OCI-LY7 (cell line): ENCODE results near the gene TMEM135. TPM values are rescaled to one million over a fixed set of nuclear protein-coding genes. Genes with fewer than 3 reads are reported as not detected.

ENCODE experiments used
- BruUV-seq: library from RNA; stranded (reverse); fragments of 400-500 nt; replicated peaks from 2 replicates; lab custom pipeline; 2021; lab: Mats Ljungman, UMichigan
- CTCF ChIA-PET: fragments of 300-600 bp; sonication (Branson Sonifier 250); formaldehyde crosslinking; loops from one replicate; lab custom pipeline; 2022; ENCODE audit warnings: antibody characterized with exemption; ENCODE audit not compliant: unreplicated experiment; lab: Charles Lee
- POLR2A ChIA-PET: fragments of 300-600 bp; sonication (Branson Sonifier 250); formaldehyde crosslinking; loops from one replicate; lab custom pipeline; 2022; ENCODE audit warnings: antibody characterized with exemption; lab: Charles Lee
- DNase-seq: peaks from one replicate; pipeline ENCODE4 v3.0.0-alpha.2; 2015; ENCODE audit warnings: low spot score
- H2AFZ ChIP-seq: fragments of 200-600 bp; sonication (generic), shearing (Covaris generic); 2 replicates; pipeline ENCODE4 v1.6.1; 2014; ENCODE audit warnings: mild to moderate bottlenecking, antibody characterized with exemption, low read length, moderate library complexity
- H3K27ac ChIP-seq: fragments of 200-600 bp; sonication (generic); 2 replicates; pipeline ENCODE4 v1.5.1; 2014; ENCODE audit warnings: mixed run types, low read depth, mild to moderate bottlenecking, moderate library complexity, low read length, inconsistent platforms; ENCODE audit not compliant: poor library complexity, severe bottlenecking
- H3K36me3 ChIP-seq: fragments of 200-600 bp; sonication (generic); 2 replicates; pipeline ENCODE4 v1.6.1; 2014; ENCODE audit warnings: mild to moderate bottlenecking, antibody characterized with exemption, low read length, moderate library complexity, mixed read lengths; ENCODE audit not compliant: insufficient read depth
- H3K4me1 ChIP-seq: fragments of 200-600 bp; sonication (generic); 2 replicates; pipeline ENCODE4 v1.5.1; 2014; ENCODE audit warnings: mild to moderate bottlenecking, low read length; ENCODE audit not compliant: insufficient read depth, poor library complexity, severe bottlenecking
- H3K4me2 ChIP-seq: fragments of 200-600 bp; sonication (generic); 2 replicates; pipeline ENCODE4 v1.6.1; 2014; ENCODE audit warnings: mild to moderate bottlenecking, low read length
- H3K4me3 ChIP-seq: fragments of 200-600 bp; sonication (generic); 2 replicates; pipeline ENCODE4 v1.5.1; 2014; ENCODE audit warnings: mild to moderate bottlenecking, low read depth, low read length; ENCODE audit not compliant: poor library complexity, severe bottlenecking
- H3K79me2 ChIP-seq: fragments of 200-600 bp; sonication (generic); 2 replicates; pipeline ENCODE4 v1.6.1; 2016; ENCODE audit warnings: low read depth, mild to moderate bottlenecking, low read length, moderate library complexity, mixed read lengths; ENCODE audit not compliant: insufficient read depth
- H3K9me2 ChIP-seq: fragments of 200-600 bp; sonication (generic); 2 replicates; pipeline ENCODE4 v1.6.1; 2016; ENCODE audit warnings: mild to moderate bottlenecking, low read length, mixed read lengths; ENCODE audit not compliant: insufficient read depth
- H3K9me3 ChIP-seq: fragments of 200-600 bp; sonication (generic); 2 replicates; pipeline ENCODE4 v1.6.1; 2014; ENCODE audit warnings: mild to moderate bottlenecking, mixed run types, low read length, mixed read lengths
- H4K20me1 ChIP-seq: fragments of 200-600 bp; sonication (generic); 2 replicates; pipeline ENCODE4 v1.6.1; 2014; ENCODE audit warnings: mild to moderate bottlenecking, antibody characterized with exemption, low read length, moderate library complexity, mixed read lengths; ENCODE audit not compliant: insufficient read depth
- EZH2phosphoT487 ChIP-seq: fragments of 200-600 bp; sonication (generic); IDR thresholded peaks from 2 replicates; pipeline ENCODE4 v1.6.1; 2018; ENCODE audit warnings: low read depth, borderline replicate concordance, mild to moderate bottlenecking, mixed run types, antibody characterized with exemption, low read length, moderate library complexity, mixed read lengths
- intact Hi-C: fragments of 100-400 bp; cut with micrococcal nuclease; formaldehyde crosslinking; loops from one replicate; pipeline ENCODE4 v1.10.0; 2022; ENCODE audit not compliant: unreplicated experiment
- total RNA-seq, 2 experiments: library from RNA; depleted of rRNA in 1 of 2; stranded (reverse); fragments of >200 nt in 1 of 2; shearing (Covaris generic) in 1 of 2; gene quantifications; 2 replicates each; pipeline ENCODE4 v1.2.3, GENCODE V29; 2014 to 2022
- TF ChIP-seq, protein P1 (sequence below): fragments of 200-600 bp; sonication (generic); conservative IDR thresholded peaks from 2 replicates; pipeline ENCODE4 v1.5.1; 2014; ENCODE audit warnings: mild to moderate bottlenecking, antibody characterized with exemption, low read length, moderate library complexity, mixed read lengths

The TMEM135 gene
- total RNA-seq, 2 experiments from 2014 or later, result 14.5 to 56.4 TPM

DNA sequence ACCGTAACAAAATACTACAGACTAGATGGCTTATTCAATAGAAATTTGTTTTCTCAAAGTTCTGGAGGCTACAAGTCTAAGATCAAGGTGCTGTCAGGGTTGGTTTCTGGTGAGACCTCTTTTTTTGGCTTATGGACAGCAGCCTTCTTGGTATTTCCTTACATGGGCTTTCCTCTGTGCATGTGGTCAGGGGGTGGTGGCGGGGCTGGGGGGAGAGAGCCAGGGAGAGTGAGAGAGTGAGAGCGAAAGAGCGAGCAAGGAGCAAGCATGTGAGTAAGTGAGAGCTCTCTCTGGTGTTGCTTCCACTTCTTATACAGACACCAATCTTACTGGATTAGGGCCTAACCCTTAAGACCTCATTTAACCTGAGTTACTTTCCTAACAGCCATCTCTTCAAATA, 181.5 kb downstream of the TMEM135 start:
- no peaks in the 10 kb centered on the region for H3K9me2 ChIP-seq
- no peaks in the 10 kb centered on the region for H3K79me2 ChIP-seq
- H3K4me2 ChIP-seq, result no peak overlapping the region
- no peak overlapping the region for H3K27ac ChIP-seq
- no peaks in the 10 kb centered on the region for H3K9me3 ChIP-seq
- no peak for TF ChIP-seq EZH2phosphoT487
- TF ChIP-seq, protein P1, sequence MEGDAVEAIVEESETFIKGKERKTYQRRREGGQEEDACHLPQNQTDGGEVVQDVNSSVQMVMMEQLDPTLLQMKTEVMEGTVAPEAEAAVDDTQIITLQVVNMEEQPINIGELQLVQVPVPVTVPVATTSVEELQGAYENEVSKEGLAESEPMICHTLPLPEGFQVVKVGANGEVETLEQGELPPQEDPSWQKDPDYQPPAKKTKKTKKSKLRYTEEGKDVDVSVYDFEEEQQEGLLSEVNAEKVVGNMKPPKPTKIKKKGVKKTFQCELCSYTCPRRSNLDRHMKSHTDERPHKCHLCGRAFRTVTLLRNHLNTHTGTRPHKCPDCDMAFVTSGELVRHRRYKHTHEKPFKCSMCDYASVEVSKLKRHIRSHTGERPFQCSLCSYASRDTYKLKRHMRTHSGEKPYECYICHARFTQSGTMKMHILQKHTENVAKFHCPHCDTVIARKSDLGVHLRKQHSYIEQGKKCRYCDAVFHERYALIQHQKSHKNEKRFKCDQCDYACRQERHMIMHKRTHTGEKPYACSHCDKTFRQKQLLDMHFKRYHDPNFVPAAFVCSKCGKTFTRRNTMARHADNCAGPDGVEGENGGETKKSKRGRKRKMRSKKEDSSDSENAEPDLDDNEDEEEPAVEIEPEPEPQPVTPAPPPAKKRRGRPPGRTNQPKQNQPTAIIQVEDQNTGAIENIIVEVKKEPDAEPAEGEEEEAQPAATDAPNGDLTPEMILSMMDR, result no peak
- no peaks in the 10 kb centered on the region for H3K36me3 ChIP-seq
- H4K20me1 ChIP-seq, result no peaks in the 10 kb centered on the region
- BruUV-seq, result no TSS peak
- H3K4me1 ChIP-seq, result no peaks in the 10 kb centered on the region
- no peak overlapping the region for H2AFZ ChIP-seq
- H3K4me3 ChIP-seq, result no peak overlapping the region
- no peak for DNase-seq
- intact Hi-C loops, result no loop called here
- ChIA-PET CTCF (no interaction called here), POLR2A (no interaction called here)

DNA sequence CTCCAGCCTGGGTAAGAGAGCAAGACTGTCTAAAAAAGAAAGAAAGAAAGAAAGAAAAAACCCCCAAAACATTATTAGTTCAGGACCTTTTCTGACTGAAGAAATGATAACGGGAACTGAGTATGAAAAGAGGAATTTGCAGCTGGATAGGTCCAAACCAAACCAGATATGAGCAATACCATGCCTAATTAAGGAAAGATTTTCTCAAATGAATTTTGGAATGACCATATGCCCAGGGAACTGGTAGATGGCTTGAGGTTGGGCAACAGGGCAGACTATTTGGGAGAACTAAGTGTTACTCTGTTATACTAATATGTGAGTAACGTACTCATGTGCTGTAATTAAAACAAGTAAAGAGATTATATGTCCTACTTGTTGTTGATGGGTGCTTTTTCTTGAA, 186.1 kb downstream of the TMEM135 start:
- Histone ChIP-seq H3K9me2 (no peaks in the 10 kb centered on the region), H3K4me3 (no peak overlapping the region), H3K27ac (no peak overlapping the region), H3K4me2 (no peak overlapping the region), H3K36me3 (no peaks in the 10 kb centered on the region), H3K4me1 (no peaks in the 10 kb centered on the region), H3K9me3 (no peaks in the 10 kb centered on the region), H4K20me1 (no peaks in the 10 kb centered on the region), H2AFZ (no peak overlapping the region), H3K79me2 (no peaks in the 10 kb centered on the region)
- ChIA-PET POLR2A (interaction anchor here (0.7 to 2.1 kb wide), 3 partner anchors 52 to 600 kb away, joined by 3 to 5 read pairs (median 4); no protein-coding TSS in a partner anchor), CTCF (no interaction called here)
- no peak for DNase-seq
- TF ChIP-seq, protein P1, result no peak
- TF ChIP-seq EZH2phosphoT487, result no peak
- intact Hi-C loops, result no loop called here
- no TSS peak for BruUV-seq

DNA sequence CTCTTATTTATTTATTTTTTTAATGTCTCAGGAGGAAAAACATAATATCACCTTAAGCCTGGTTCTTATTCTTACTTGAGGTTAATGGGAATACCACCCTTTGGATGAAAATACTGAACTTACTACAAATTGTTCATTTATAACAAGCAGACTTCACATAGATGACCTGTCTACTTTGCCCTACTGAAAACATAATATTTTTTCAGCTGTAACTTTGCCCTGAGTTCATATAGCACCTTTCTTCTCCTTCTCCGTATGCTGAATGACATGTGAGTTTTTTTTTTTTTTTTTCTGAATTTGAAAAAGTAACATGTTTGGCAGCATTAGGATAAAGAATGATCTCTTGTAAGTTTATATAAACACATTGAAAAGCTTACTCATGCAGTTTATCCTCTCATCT, 186.8 kb downstream of the TMEM135 start:
- no peaks in the 10 kb centered on the region for H3K9me2 ChIP-seq
- CTCF ChIA-PET, result no interaction called here
- H3K27ac ChIP-seq, result no peak overlapping the region
- no peaks in the 10 kb centered on the region for H3K79me2 ChIP-seq
- no peaks in the 10 kb centered on the region for H3K36me3 ChIP-seq
- POLR2A ChIA-PET, result interaction anchor here (0.6 to 2.1 kb wide), 5 partner anchors 9 to 600 kb away, joined by 3 to 9 read pairs (median 5); no protein-coding TSS in a partner anchor
- no peak for DNase-seq
- no peak overlapping the region for H2AFZ ChIP-seq
- H3K9me3 ChIP-seq, result no peaks in the 10 kb centered on the region
- no peak overlapping the region for H3K4me2 ChIP-seq
- TF ChIP-seq, protein P1, result no peak
- no peak for TF ChIP-seq EZH2phosphoT487
- no TSS peak for BruUV-seq
- no peaks in the 10 kb centered on the region for H3K4me1 ChIP-seq
- no peaks in the 10 kb centered on the region for H4K20me1 ChIP-seq
- H3K4me3 ChIP-seq, result no peak overlapping the region
- intact Hi-C loops, result no loop called here
